HTERT RPE-1 (cell line): ENCODE data around the gene TAC3.
"Not testable (repeated sequence)": the region's sequence is repeated elsewhere in the genome, so short reads cannot be mapped to it uniquely, and the experiment has no call there.

Source experiments
- in situ Hi-C: fragments of 300-500 bp; cut with MboI; formaldehyde crosslinking; loops from 4 replicates; pipeline ENCODE4 v1.14.3; 2020; ENCODE audit warnings: low sequenced_read_pairs

Gene TAC3

GRCh38 chr12:57016348-57016747 is at the start of gene TAC3:
TSS of gene TAC3 (minus strand) at chr12:57016529. CDS start at chr12:57015797, 732 bp downstream.
- in situ Hi-C loops: no loop called here

GRCh38 chr12:57063991-57064685 is 47.8 kb upstream of the TAC3 start:
- in situ Hi-C loops: no loop called here

GRCh38 chr12:57058454-57058853 is 42.1 kb upstream of the TAC3 start:
- in situ Hi-C loops: no loop called here

GRCh38 chr12:57057067-57057751 is 40.9 kb upstream of the TAC3 start:
- in situ Hi-C loops: no loop called here

- in situ Hi-C loops: no loop called here
Measured at GRCh38 chr12:57055824-57056223, 39.5 kb upstream of the TAC3 start.

- in situ Hi-C loops: not testable (repeated sequence)
Measured at GRCh38 chr12:57053901-57054300, 37.6 kb upstream of the TAC3 start.

GRCh38 chr12:57053146-57053545 is 36.8 kb upstream of the TAC3 start:
- in situ Hi-C loops: not testable (repeated sequence)

GRCh38 chr12:57051011-57051410 is 34.7 kb upstream of the TAC3 start:
- in situ Hi-C loops: no loop called here

GRCh38 chr12:57049890-57050289 is 33.6 kb upstream of the TAC3 start, which contains the start of gene MYO1A:
TSS of gene MYO1A (minus strand) at chr12:57050129. CDS start at chr12:57048323, 1,806 bp downstream.
- in situ Hi-C loops: no loop called here

- in situ Hi-C loops: no loop called here
Measured at GRCh38 chr12:57049119-57049446, 32.8 kb upstream of the TAC3 start.

- in situ Hi-C loops: no loop called here
Measured at GRCh38 chr12:57048423-57049118, 32.2 kb upstream of the TAC3 start.

GRCh38 chr12:57047981-57048380 is 31.7 kb upstream of the TAC3 start:
- in situ Hi-C loops: no loop called here

GRCh38 chr12:57046947-57047890 is 30.9 kb upstream of the TAC3 start:
- in situ Hi-C loops: no loop called here

- in situ Hi-C loops: no loop called here
Measured at GRCh38 chr12:57046086-57046791, 29.9 kb upstream of the TAC3 start.

GRCh38 chr12:57044889-57045288 is 28.6 kb upstream of the TAC3 start:
- in situ Hi-C loops: no loop called here

GRCh38 chr12:57044468-57044867 is 28.1 kb upstream of the TAC3 start:
- in situ Hi-C loops: no loop called here

- in situ Hi-C loops: no loop called here
Measured at GRCh38 chr12:57042695-57043094, 26.4 kb upstream of the TAC3 start.

GRCh38 chr12:57040750-57041149 is 24.4 kb upstream of the TAC3 start:
- in situ Hi-C loops: no loop called here

- in situ Hi-C loops: no loop called here
Measured at GRCh38 chr12:57040211-57040610, 23.9 kb upstream of the TAC3 start.
